A172 (cell line): ENCODE data around the gene ZNF831. TPM values are rescaled to one million over a fixed set of nuclear protein-coding genes. Genes with fewer than 3 reads are reported as not detected.

Experiments
- DNase-seq: peaks from one replicate; pipeline ENCODE4 v3.0.0-alpha.2; 2015; ENCODE audit warnings: low spot score
- total RNA-seq: library from RNA; depleted of rRNA; stranded (reverse); fragments of >200 nt; shearing (Covaris generic); gene quantifications from 2 replicates; pipeline ENCODE4 v1.2.3, GENCODE V29; 2014; rRNA removed

The ZNF831 gene
- total RNA-seq, 1 experiment from 2014 or later = not detected

- DNase-seq = no peak
These were observed 137.9 kb downstream of the ZNF831 start for GRCh38 chr20:59301343-59302007.

- DNase-seq = no peak
These were observed 142.5 kb downstream of the ZNF831 start for GRCh38 chr20:59305908-59306655.

- no peak for DNase-seq
These were observed 143.6 kb downstream of the ZNF831 start for GRCh38 chr20:59307270-59307669.

Other genes starting within 250 kb of the ZNF831 start
- 81.4 and 102 TPM in 2 replicates for gene NELFCD, start 182.6 kb upstream of the ZNF831 start, total RNA-seq
- 228 and 320 TPM in 2 replicates for gene CTSZ, start 156.6 kb upstream of the ZNF831 start, total RNA-seq
- 0.36 and 0.64 TPM in 2 replicates for gene TUBB1, start 144.4 kb upstream of the ZNF831 start, total RNA-seq
- gene ATP5F1E, start 131.5 kb upstream of the ZNF831 start, total RNA-seq = 37.0 and 41.4 TPM in 2 replicates
- 152 and 196 TPM in 2 replicates for gene PRELID3B, start 121.0 kb upstream of the ZNF831 start, total RNA-seq
- gene EDN3, start 136.8 kb downstream of the ZNF831 start, total RNA-seq = not detected in 2 replicates